ENCODE measurements around the gene SPG11.
A peak's percentile ranks its signal among the peaks of the same experiment; 100 is the strongest.

Gene SPG11

GRCh38 chr15:44606740-44607139 lies 56.7 kb downstream of the SPG11 start:
- H3K9me3 ChIP-seq (ENCODE audit: low read depth, low read length) = no peaks in the 10 kb centered on the region
- H3K9ac ChIP-seq (ENCODE audit: insufficient read length) = no peak overlapping the region
- H3K36me3 ChIP-seq (ENCODE audit: insufficient read depth, low read length) = peaks cover 36% of the 10 kb centered on the region
- no peak for TF ChIP-seq EZH2 (IDR thresholded peaks at IDR 0.05)
- TF ChIP-seq FOXP2 (optimal IDR thresholded peaks at IDR 0.05; ENCODE audit: control extremely low read depth, extremely low read length, insufficient read depth) = no peak
- no peak for TF ChIP-seq POLR2AphosphoS5 (IDR thresholded peaks at IDR 0.05; ENCODE audit: borderline replicate concordance, low read depth, low read length)
- H3K4me3 ChIP-seq = no peak overlapping the region
- no peak overlapping the region for H3K27ac ChIP-seq
- DNase-seq (ENCODE audit: low read depth, low spot score) = no peak

GRCh38 chr15:44603126-44603525 lies 60.3 kb downstream of the SPG11 start:
- Histone ChIP-seq H3K27ac (no peak overlapping the region), H3K9ac (ENCODE audit: insufficient read length) (no peak overlapping the region), H3K9me3 (ENCODE audit: low read depth, low read length) (no peaks in the 10 kb centered on the region), H3K36me3 (ENCODE audit: insufficient read depth, low read length) (peaks cover 28% of the 10 kb centered on the region), H3K4me3 (no peak overlapping the region)
- TF ChIP-seq POLR2AphosphoS5 (IDR thresholded peaks at IDR 0.05; ENCODE audit: borderline replicate concordance, low read depth, low read length) = no peak
- TF ChIP-seq FOXP2 (optimal IDR thresholded peaks at IDR 0.05; ENCODE audit: control extremely low read depth, extremely low read length, insufficient read depth) = no peak
- no peak for TF ChIP-seq EZH2 (IDR thresholded peaks at IDR 0.05)
- DNase-seq (ENCODE audit: low read depth, low spot score) = no peak

- Histone ChIP-seq H3K9me3 (ENCODE audit: low read depth, low read length) (no peaks in the 10 kb centered on the region), H3K36me3 (ENCODE audit: insufficient read depth, low read length) (peaks cover 19% of the 10 kb centered on the region), H3K9ac (ENCODE audit: insufficient read length) (no peak overlapping the region), H3K4me3 (no peak overlapping the region), H3K27ac (peak overlapping the region; percentile 60)
- no peak for TF ChIP-seq FOXP2 (optimal IDR thresholded peaks at IDR 0.05; ENCODE audit: control extremely low read depth, extremely low read length, insufficient read depth)
- no peak for DNase-seq (ENCODE audit: low read depth, low spot score)
Measured at GRCh38 chr15:44598892-44599291, 64.6 kb downstream of the SPG11 start.

GRCh38 chr15:44598066-44598465 lies 65.4 kb downstream of the SPG11 start:
- no peak for TF ChIP-seq FOXP2 (optimal IDR thresholded peaks at IDR 0.05; ENCODE audit: control extremely low read depth, extremely low read length, insufficient read depth)
- TF ChIP-seq EZH2 (IDR thresholded peaks at IDR 0.05) = no peak
- no peak for TF ChIP-seq POLR2AphosphoS5 (IDR thresholded peaks at IDR 0.05; ENCODE audit: borderline replicate concordance, low read depth, low read length)
- peaks cover 12% of the 10 kb centered on the region for H3K36me3 ChIP-seq (ENCODE audit: insufficient read depth, low read length)
- DNase-seq (ENCODE audit: low read depth, low spot score) = no peak
- H3K9ac ChIP-seq (ENCODE audit: insufficient read length) = no peak overlapping the region
- H3K4me3 ChIP-seq = no peak overlapping the region
- peak overlapping the region; percentile 60; the same call in 1 of the 2 replicates for H3K27ac ChIP-seq
- no peaks in the 10 kb centered on the region for H3K9me3 ChIP-seq (ENCODE audit: low read depth, low read length)

- TF ChIP-seq FOXP2 (optimal IDR thresholded peaks at IDR 0.05; ENCODE audit: control extremely low read depth, extremely low read length, insufficient read depth) (no peak), POLR2AphosphoS5 (IDR thresholded peaks at IDR 0.05; ENCODE audit: borderline replicate concordance, low read depth, low read length) (no peak), EZH2 (IDR thresholded peaks at IDR 0.05) (no peak)
- Histone ChIP-seq H3K4me3 (no peak overlapping the region), H3K36me3 (ENCODE audit: insufficient read depth, low read length) (peaks cover 18% of the 10 kb centered on the region), H3K9me3 (ENCODE audit: low read depth, low read length) (no peaks in the 10 kb centered on the region), H3K9ac (ENCODE audit: insufficient read length) (no peak overlapping the region), H3K27ac (no peak overlapping the region)
- DNase-seq (ENCODE audit: low read depth, low spot score) = no peak
Measured at GRCh38 chr15:44596511-44597010, 66.9 kb downstream of the SPG11 start.

GRCh38 chr15:44595656-44596510 lies 67.6 kb downstream of the SPG11 start:
- DNase-seq (ENCODE audit: low read depth, low spot score) = no peak
- Histone ChIP-seq H3K27ac (0 out of 2 replicates have a peak overlapping the region, but pooled peaks have one; percentile 11), H3K9me3 (ENCODE audit: low read depth, low read length) (no peaks in the 10 kb centered on the region), H3K9ac (ENCODE audit: insufficient read length) (no peak overlapping the region), H3K4me3 (no peak overlapping the region), H3K36me3 (ENCODE audit: insufficient read depth, low read length) (peaks cover 19% of the 10 kb centered on the region)
- TF ChIP-seq POLR2AphosphoS5 (IDR thresholded peaks at IDR 0.05; ENCODE audit: borderline replicate concordance, low read depth, low read length) (no peak), EZH2 (IDR thresholded peaks at IDR 0.05) (no peak), FOXP2 (optimal IDR thresholded peaks at IDR 0.05; ENCODE audit: control extremely low read depth, extremely low read length, insufficient read depth) (no peak)

- no peak for DNase-seq (ENCODE audit: low read depth, low spot score)
- Histone ChIP-seq H3K9ac (ENCODE audit: insufficient read length) (no peak overlapping the region), H3K27ac (no peak overlapping the region), H3K9me3 (ENCODE audit: low read depth, low read length) (no peaks in the 10 kb centered on the region), H3K4me3 (no peak overlapping the region), H3K36me3 (ENCODE audit: insufficient read depth, low read length) (peaks cover 25% of the 10 kb centered on the region)
- no peak for TF ChIP-seq POLR2AphosphoS5 (IDR thresholded peaks at IDR 0.05; ENCODE audit: borderline replicate concordance, low read depth, low read length)
- TF ChIP-seq EZH2 (IDR thresholded peaks at IDR 0.05) = no peak
- no peak for TF ChIP-seq FOXP2 (optimal IDR thresholded peaks at IDR 0.05; ENCODE audit: control extremely low read depth, extremely low read length, insufficient read depth)
Measured at GRCh38 chr15:44595246-44595645, 68.2 kb downstream of the SPG11 start.

- TF ChIP-seq FOXP2 (optimal IDR thresholded peaks at IDR 0.05; ENCODE audit: control extremely low read depth, extremely low read length, insufficient read depth) (no peak), POLR2AphosphoS5 (IDR thresholded peaks at IDR 0.05; ENCODE audit: borderline replicate concordance, low read depth, low read length) (no peak), EZH2 (IDR thresholded peaks at IDR 0.05) (no peak)
- Histone ChIP-seq H3K36me3 (ENCODE audit: insufficient read depth, low read length) (peaks cover 33% of the 10 kb centered on the region; the same call in 1 of the 2 replicates), H3K9ac (ENCODE audit: insufficient read length) (no peak overlapping the region), H3K9me3 (ENCODE audit: low read depth, low read length) (no peaks in the 10 kb centered on the region), H3K4me3 (no peak overlapping the region), H3K27ac (no peak overlapping the region)
- DNase-seq (ENCODE audit: low read depth, low spot score) = no peak
Measured at GRCh38 chr15:44593042-44593736, 70.3 kb downstream of the SPG11 start.

All from SK-N-MC (cell line).